Right hindlimb (tissue), 1 donor: Measurements from ENCODE around the gene FLRT2.
A peak's percentile ranks its signal among the peaks of the same experiment; 100 is the strongest.

Source experiments
- DNase-seq: peaks from one replicate; pipeline ENCODE4 v3.0.0-alpha.2; 2018

Gene FLRT2

GRCh38 chr14:85686908-85687307 is 157.0 kb downstream of the FLRT2 start:
- no peak for DNase-seq

GRCh38 chr14:85687456-85687855 is 157.5 kb downstream of the FLRT2 start:
- no peak for DNase-seq

- DNase-seq: no peak
Measured at GRCh38 chr14:85688006-85688405, 158.1 kb downstream of the FLRT2 start.

GRCh38 chr14:85695300-85695699 is 165.4 kb downstream of the FLRT2 start:
- DNase-seq: no peak

GRCh38 chr14:85701116-85701515 is 171.2 kb downstream of the FLRT2 start:
- DNase-seq: no peak

- no peak for DNase-seq
Measured at GRCh38 chr14:85701763-85702162, 171.8 kb downstream of the FLRT2 start.

- DNase-seq: no peak
Measured at GRCh38 chr14:85702191-85702590, 172.2 kb downstream of the FLRT2 start.

GRCh38 chr14:85702997-85703396 is 173.1 kb downstream of the FLRT2 start:
- DNase-seq: peak; percentile 21
